Activated naive CD4-positive, alpha-beta T cell treated with anti-CD3 and anti-CD28 coated beads, Interleukin-2, amount 10 ng/mL, durations not matched to agents 7 days and 5 days (primary cell): ENCODE results near the gene MYL7.
A peak's percentile ranks its signal among the peaks of the same experiment; 100 is the strongest.

Source experiments
- CTCF ChIA-PET: fragments of 350-600 bp; sonication (Branson Sonifier 250); formaldehyde crosslinking; loops from one replicate; lab custom pipeline; 2021; ENCODE audit warnings: antibody characterized with exemption; lab: Charles Lee
- DNase-seq: peaks from one replicate; pipeline ENCODE4 v3.0.0-alpha.2; 2020
- H3K27ac Mint-ChIP-seq: one replicate; pipeline ENCODE4 v1.8.0; 2021; ENCODE audit warnings: mild to moderate bottlenecking, moderate library complexity, mixed read lengths
- H3K27me3 Mint-ChIP-seq: one replicate; pipeline ENCODE4 v1.8.0; 2021; ENCODE audit warnings: mild to moderate bottlenecking, mixed read lengths
- H3K36me3 Mint-ChIP-seq: one replicate; pipeline ENCODE4 v1.8.0; 2021; ENCODE audit warnings: mixed read lengths
- H3K4me1 Mint-ChIP-seq: one replicate; pipeline ENCODE4 v1.8.0; 2021; ENCODE audit warnings: mixed read lengths
- H3K4me3 Mint-ChIP-seq: one replicate; pipeline ENCODE4 v1.8.0; 2021; ENCODE audit warnings: mild to moderate bottlenecking, moderate library complexity, mixed read lengths
- H3K9me3 Mint-ChIP-seq: one replicate; pipeline ENCODE4 v1.8.0; 2021; ENCODE audit warnings: mixed read lengths

Gene MYL7

GRCh38 chr7:44121761-44122420 lies 19.2 kb downstream of the MYL7 start:
- peaks cover 20% of the 10 kb centered on the region for H3K27me3 Mint-ChIP-seq
- no peak for DNase-seq
- no peak overlapping the region for H3K27ac Mint-ChIP-seq
- CTCF ChIA-PET, result interaction anchor here (0.6 to 1.5 kb wide), 3 partner anchors 10 to 226 kb away, joined by 3 to 4 read pairs (median 3); no protein-coding TSS in a partner anchor
- peaks cover 34% of the 10 kb centered on the region for H3K36me3 Mint-ChIP-seq
- peak overlapping the region; percentile 88 for H3K4me3 Mint-ChIP-seq
- no peaks in the 10 kb centered on the region for H3K9me3 Mint-ChIP-seq
- H3K4me1 Mint-ChIP-seq, result peaks cover 37% of the 10 kb centered on the region

- CTCF ChIA-PET, result no interaction called here
- Mint-ChIP-seq H3K4me3 (no peak overlapping the region), H3K9me3 (no peaks in the 10 kb centered on the region), H3K36me3 (peaks cover 34% of the 10 kb centered on the region), H3K27ac (no peak overlapping the region), H3K27me3 (peaks cover 7% of the 10 kb centered on the region), H3K4me1 (peaks cover 37% of the 10 kb centered on the region)
- DNase-seq, result no peak
These were observed 20.7 kb downstream of the MYL7 start for GRCh38 chr7:44120395-44120794.

- Mint-ChIP-seq H3K27ac (peak overlapping the region; percentile 40), H3K4me1 (peaks cover 37% of the 10 kb centered on the region), H3K9me3 (no peaks in the 10 kb centered on the region), H3K4me3 (no peak overlapping the region), H3K36me3 (peaks cover 34% of the 10 kb centered on the region), H3K27me3 (peaks cover 7% of the 10 kb centered on the region)
- no peak for DNase-seq
- CTCF ChIA-PET, result no interaction called here
These were observed 21.2 kb downstream of the MYL7 start for GRCh38 chr7:44119829-44120380.

- no peak overlapping the region for H3K27ac Mint-ChIP-seq
- no peak for DNase-seq
- CTCF ChIA-PET, result no interaction called here
These were observed 23.2 kb downstream of the MYL7 start for GRCh38 chr7:44117801-44118429.

GRCh38 chr7:44116789-44117666 lies 24.1 kb downstream of the MYL7 start:
- peak overlapping the region; percentile 37 for H3K27ac Mint-ChIP-seq
- H3K4me3 Mint-ChIP-seq, result no peak overlapping the region
- H3K27me3 Mint-ChIP-seq, result no peaks in the 10 kb centered on the region
- H3K36me3 Mint-ChIP-seq, result peaks cover 42% of the 10 kb centered on the region
- H3K9me3 Mint-ChIP-seq, result no peaks in the 10 kb centered on the region
- no peak for DNase-seq
- H3K4me1 Mint-ChIP-seq, result peaks cover 25% of the 10 kb centered on the region
- CTCF ChIA-PET, result no interaction called here

More at GRCh38 chr7:44117801-44118429, 23.2 kb downstream of the MYL7 start:
- peaks cover 33% of the 10 kb centered on the region for H3K4me1 Mint-ChIP-seq
- no peaks in the 10 kb centered on the region for H3K27me3 Mint-ChIP-seq
- no peak overlapping the region for H3K4me3 Mint-ChIP-seq
- peaks cover 42% of the 10 kb centered on the region for H3K36me3 Mint-ChIP-seq
- no peaks in the 10 kb centered on the region for H3K9me3 Mint-ChIP-seq

- peaks cover 17% of the 10 kb centered on the region for H3K4me1 Mint-ChIP-seq
- CTCF ChIA-PET, result no interaction called here
- H3K36me3 Mint-ChIP-seq, result peaks cover 42% of the 10 kb centered on the region
- no peak overlapping the region for H3K27ac Mint-ChIP-seq
- H3K9me3 Mint-ChIP-seq, result no peaks in the 10 kb centered on the region
- no peaks in the 10 kb centered on the region for H3K27me3 Mint-ChIP-seq
- H3K4me3 Mint-ChIP-seq, result no peak overlapping the region
- no peak for DNase-seq
These were observed 24.9 kb downstream of the MYL7 start for GRCh38 chr7:44116087-44116788.

- Mint-ChIP-seq H3K9me3 (no peaks in the 10 kb centered on the region), H3K27me3 (no peaks in the 10 kb centered on the region), H3K4me1 (peaks cover 5% of the 10 kb centered on the region), H3K4me3 (no peak overlapping the region), H3K27ac (peak overlapping the region; percentile 49), H3K36me3 (peaks cover 28% of the 10 kb centered on the region)
- no peak for DNase-seq
- CTCF ChIA-PET, result no interaction called here
These were observed 26.4 kb downstream of the MYL7 start for GRCh38 chr7:44114586-44115310.

- H3K4me1 Mint-ChIP-seq, result no peaks in the 10 kb centered on the region
- peaks cover 19% of the 10 kb centered on the region for H3K36me3 Mint-ChIP-seq
- no peak overlapping the region for H3K4me3 Mint-ChIP-seq
- H3K27me3 Mint-ChIP-seq, result no peaks in the 10 kb centered on the region
- CTCF ChIA-PET, result no interaction called here
- no peak overlapping the region for H3K27ac Mint-ChIP-seq
- H3K9me3 Mint-ChIP-seq, result no peaks in the 10 kb centered on the region
- DNase-seq, result no peak
These were observed 27.3 kb downstream of the MYL7 start for GRCh38 chr7:44113764-44114354.

- Mint-ChIP-seq H3K27me3 (no peaks in the 10 kb centered on the region), H3K4me1 (no peaks in the 10 kb centered on the region), H3K27ac (no peak overlapping the region), H3K4me3 (no peak overlapping the region), H3K36me3 (peaks cover 15% of the 10 kb centered on the region), H3K9me3 (no peaks in the 10 kb centered on the region)
- CTCF ChIA-PET, result interaction anchor here (1.0 kb wide), 1 partner anchor 16 kb away, joined by 3 read pairs; no protein-coding TSS in a partner anchor
- no peak for DNase-seq
These were observed 28.0 kb downstream of the MYL7 start for GRCh38 chr7:44112997-44113763.

- H3K9me3 Mint-ChIP-seq, result no peaks in the 10 kb centered on the region
- peaks cover 11% of the 10 kb centered on the region for H3K36me3 Mint-ChIP-seq
- no peaks in the 10 kb centered on the region for H3K4me1 Mint-ChIP-seq
- H3K27ac Mint-ChIP-seq, result no peak overlapping the region
- H3K27me3 Mint-ChIP-seq, result no peaks in the 10 kb centered on the region
- no peak for DNase-seq
- no peak overlapping the region for H3K4me3 Mint-ChIP-seq
- CTCF ChIA-PET, result interaction anchor here (1.0 kb wide), 1 partner anchor 15 kb away, joined by 3 read pairs; no protein-coding TSS in a partner anchor
These were observed 28.7 kb downstream of the MYL7 start for GRCh38 chr7:44112231-44112996.

GRCh38 chr7:44111761-44112160 lies 29.4 kb downstream of the MYL7 start:
- no peak overlapping the region for H3K27ac Mint-ChIP-seq
- H3K27me3 Mint-ChIP-seq, result no peaks in the 10 kb centered on the region
- peaks cover 8% of the 10 kb centered on the region for H3K36me3 Mint-ChIP-seq
- H3K9me3 Mint-ChIP-seq, result no peaks in the 10 kb centered on the region
- CTCF ChIA-PET, result no interaction called here
- no peaks in the 10 kb centered on the region for H3K4me1 Mint-ChIP-seq
- no peak for DNase-seq
- no peak overlapping the region for H3K4me3 Mint-ChIP-seq
